ENCODE measurements around the gene ANAPC13. TPM values are rescaled to one million over a fixed set of nuclear protein-coding genes. Genes with fewer than 3 reads are reported as not detected.

Gene ANAPC13
- total RNA-seq, 1 donor from 2014 or later, result 71.8 TPM

DNA sequence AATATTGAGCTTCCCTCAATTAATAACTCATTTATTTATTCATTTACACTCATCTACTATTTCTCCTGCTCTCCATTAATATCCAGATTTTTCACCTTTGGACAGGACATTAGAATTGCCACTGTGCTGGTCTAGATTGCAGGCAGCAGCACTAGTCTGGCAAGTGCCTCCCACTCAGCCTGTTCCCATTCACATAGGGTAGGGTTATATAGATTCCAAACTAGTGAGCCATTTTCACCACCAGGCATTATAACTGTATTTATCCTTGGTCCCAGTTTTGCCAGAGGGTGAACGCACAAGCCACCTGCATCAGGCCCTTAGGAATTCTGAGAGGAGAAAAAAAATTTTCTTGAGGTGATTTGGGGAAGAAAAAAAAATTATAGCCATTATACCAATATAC is 44.5 kb downstream of the ANAPC13 start:
- no peaks in the 10 kb centered on the region for H3K36me3 Mint-ChIP-seq (ENCODE audit: low read depth)
- TF ChIP-seq, protein P1, sequence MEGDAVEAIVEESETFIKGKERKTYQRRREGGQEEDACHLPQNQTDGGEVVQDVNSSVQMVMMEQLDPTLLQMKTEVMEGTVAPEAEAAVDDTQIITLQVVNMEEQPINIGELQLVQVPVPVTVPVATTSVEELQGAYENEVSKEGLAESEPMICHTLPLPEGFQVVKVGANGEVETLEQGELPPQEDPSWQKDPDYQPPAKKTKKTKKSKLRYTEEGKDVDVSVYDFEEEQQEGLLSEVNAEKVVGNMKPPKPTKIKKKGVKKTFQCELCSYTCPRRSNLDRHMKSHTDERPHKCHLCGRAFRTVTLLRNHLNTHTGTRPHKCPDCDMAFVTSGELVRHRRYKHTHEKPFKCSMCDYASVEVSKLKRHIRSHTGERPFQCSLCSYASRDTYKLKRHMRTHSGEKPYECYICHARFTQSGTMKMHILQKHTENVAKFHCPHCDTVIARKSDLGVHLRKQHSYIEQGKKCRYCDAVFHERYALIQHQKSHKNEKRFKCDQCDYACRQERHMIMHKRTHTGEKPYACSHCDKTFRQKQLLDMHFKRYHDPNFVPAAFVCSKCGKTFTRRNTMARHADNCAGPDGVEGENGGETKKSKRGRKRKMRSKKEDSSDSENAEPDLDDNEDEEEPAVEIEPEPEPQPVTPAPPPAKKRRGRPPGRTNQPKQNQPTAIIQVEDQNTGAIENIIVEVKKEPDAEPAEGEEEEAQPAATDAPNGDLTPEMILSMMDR (conservative IDR thresholded peaks at IDR 0.05), result no peak
- no peak overlapping the region for H3K27ac Mint-ChIP-seq (ENCODE audit: unreplicated experiment)
- DNase-seq (ENCODE audit: low read depth, low spot score), result no peak
- peaks cover 14% of the 10 kb centered on the region for H3K4me1 Mint-ChIP-seq
- no peak overlapping the region for H3K4me3 Mint-ChIP-seq
- H3K9me3 Mint-ChIP-seq, result peaks cover 2% of the 10 kb centered on the region
- H3K27me3 Mint-ChIP-seq (ENCODE audit: low read depth), result no peaks in the 10 kb centered on the region

DNA sequence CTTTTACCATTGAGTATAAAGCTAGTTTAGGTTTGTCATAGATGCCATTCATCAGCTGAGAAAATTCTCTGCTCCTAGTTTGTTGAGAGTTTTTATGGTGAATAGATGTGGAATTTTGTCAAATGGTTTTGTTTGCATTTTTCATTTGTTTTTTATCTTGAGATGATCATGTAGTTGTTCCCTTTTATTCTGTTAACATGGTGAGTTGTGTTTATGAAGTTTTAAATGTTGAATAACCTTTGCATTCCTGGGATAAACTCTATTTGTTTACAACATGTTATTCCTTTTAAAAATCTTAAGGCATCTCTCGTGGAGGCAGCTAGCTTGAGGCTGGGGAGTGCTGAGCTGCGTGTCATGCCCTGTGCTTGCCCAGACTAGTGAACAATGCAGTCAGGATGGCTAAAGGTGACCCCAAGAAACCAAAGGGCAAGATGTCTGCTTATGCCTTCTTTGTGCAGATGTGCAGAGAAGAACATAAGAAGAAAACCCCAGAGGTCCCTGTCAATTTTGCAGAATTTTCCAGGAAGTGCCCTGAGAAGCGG is 48.5 kb downstream of the ANAPC13 start:
- H3K27ac Mint-ChIP-seq (ENCODE audit: unreplicated experiment), result no peak overlapping the region

GRCh38 chr3:134432236-134432635 is 53.5 kb downstream of the ANAPC13 start:
- H3K36me3 Mint-ChIP-seq (ENCODE audit: low read depth), result no peaks in the 10 kb centered on the region
- peaks cover 9% of the 10 kb centered on the region for H3K27me3 Mint-ChIP-seq (ENCODE audit: low read depth)
- peaks cover 5% of the 10 kb centered on the region for H3K4me1 Mint-ChIP-seq
- no peak overlapping the region for H3K4me3 Mint-ChIP-seq
- DNase-seq (ENCODE audit: low read depth, low spot score), result no peak
- H3K27ac Mint-ChIP-seq (ENCODE audit: unreplicated experiment), result no peak overlapping the region
- TF ChIP-seq, protein P1 (conservative IDR thresholded peaks at IDR 0.05), result no peak
- H3K9me3 Mint-ChIP-seq, result no peaks in the 10 kb centered on the region

More for the DNA sequence above, 48.5 kb downstream of the ANAPC13 start:
- no peak for DNase-seq (ENCODE audit: low read depth, low spot score)
- Mint-ChIP-seq H3K4me1 (peaks cover 14% of the 10 kb centered on the region), H3K36me3 (ENCODE audit: low read depth) (no peaks in the 10 kb centered on the region), H3K9me3 (no peaks in the 10 kb centered on the region), H3K4me3 (no peak overlapping the region), H3K27me3 (ENCODE audit: low read depth) (no peaks in the 10 kb centered on the region)
- TF ChIP-seq, protein P1 (conservative IDR thresholded peaks at IDR 0.05), result no peak

- H3K4me3 Mint-ChIP-seq, result no peak overlapping the region
- peaks cover 9% of the 10 kb centered on the region for H3K27me3 Mint-ChIP-seq (ENCODE audit: low read depth)
- TF ChIP-seq, protein P1 (conservative IDR thresholded peaks at IDR 0.05), result no peak
- H3K4me1 Mint-ChIP-seq, result no peaks in the 10 kb centered on the region
- no peaks in the 10 kb centered on the region for H3K9me3 Mint-ChIP-seq
- no peak overlapping the region for H3K27ac Mint-ChIP-seq (ENCODE audit: unreplicated experiment)
- no peak for DNase-seq (ENCODE audit: low read depth, low spot score)
- H3K36me3 Mint-ChIP-seq (ENCODE audit: low read depth), result no peaks in the 10 kb centered on the region
Measured at GRCh38 chr3:134430950-134431445, 54.8 kb downstream of the ANAPC13 start.

- no peak for DNase-seq (ENCODE audit: low read depth, low spot score)
- H3K27ac Mint-ChIP-seq (ENCODE audit: unreplicated experiment), result no peak overlapping the region
- peaks cover 9% of the 10 kb centered on the region for H3K27me3 Mint-ChIP-seq (ENCODE audit: low read depth)
- no peak overlapping the region for H3K4me3 Mint-ChIP-seq
- no peaks in the 10 kb centered on the region for H3K9me3 Mint-ChIP-seq
- H3K36me3 Mint-ChIP-seq (ENCODE audit: low read depth), result no peaks in the 10 kb centered on the region
- no peaks in the 10 kb centered on the region for H3K4me1 Mint-ChIP-seq
- TF ChIP-seq, protein P1 (conservative IDR thresholded peaks at IDR 0.05), result no peak
Measured at GRCh38 chr3:134430174-134430573, 55.6 kb downstream of the ANAPC13 start.
